GM12892 (cell line): ENCODE results near the gene CR1L.
A peak's percentile ranks its signal among the peaks of the same experiment; 100 is the strongest.
"Not testable (repeated sequence)": the region's sequence is repeated elsewhere in the genome, so short reads cannot be mapped to it uniquely, and the experiment has no call there.

Source experiments
- DNase-seq: peaks from one replicate; pipeline ENCODE4 v3.0.0; 2011; ENCODE audit not compliant: insufficient read length
- FAIRE-seq: peaks from 2 replicates; lab custom pipeline; 2011; peaks lifted over from hg19 to GRCh38; lab: Jason Lieb, UNC
- POLR2A ChIP-seq: IDR thresholded peaks from 2 replicates; pipeline ENCODE4 v1.6.1; 2011; ENCODE audit warnings: low read depth, low read length, control low read depth
- POLR2AphosphoS5 ChIP-seq: IDR thresholded peaks from 2 replicates; pipeline ENCODE4 v1.6.1; 2011; ENCODE audit warnings: low read depth, low read length, control low read depth
- TAF1 ChIP-seq: IDR thresholded peaks from 2 replicates; pipeline ENCODE4 v1.6.1; 2011; ENCODE audit warnings: low read depth, mild to moderate bottlenecking, control low read depth, low read length, borderline replicate concordance

CR1L gene

DNA sequence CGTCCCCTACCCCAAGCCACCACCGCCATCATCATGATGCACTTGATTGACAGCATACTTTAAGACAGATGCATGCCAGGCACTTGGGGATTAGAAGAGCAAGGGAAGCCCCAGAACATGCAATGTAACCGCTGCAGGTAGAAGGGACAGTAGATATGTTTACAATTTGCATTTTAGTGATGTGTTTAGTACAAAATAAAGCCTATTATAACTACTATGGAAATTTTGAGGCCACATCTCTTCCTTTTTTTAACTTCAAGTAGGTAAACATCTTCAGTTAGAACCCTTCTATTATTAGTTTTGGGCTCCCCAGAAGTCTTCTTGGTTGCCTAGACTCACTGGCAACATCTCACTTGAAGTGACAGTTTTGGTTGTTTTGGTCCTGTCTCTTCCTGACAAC, 25.3 kb downstream of the CR1L start:
- FAIRE-seq = peak; percentile 21
- no peak for TF ChIP-seq POLR2AphosphoS5
- TF ChIP-seq POLR2A = no peak
- no peak for TF ChIP-seq TAF1
- DNase-seq = no peak

DNA sequence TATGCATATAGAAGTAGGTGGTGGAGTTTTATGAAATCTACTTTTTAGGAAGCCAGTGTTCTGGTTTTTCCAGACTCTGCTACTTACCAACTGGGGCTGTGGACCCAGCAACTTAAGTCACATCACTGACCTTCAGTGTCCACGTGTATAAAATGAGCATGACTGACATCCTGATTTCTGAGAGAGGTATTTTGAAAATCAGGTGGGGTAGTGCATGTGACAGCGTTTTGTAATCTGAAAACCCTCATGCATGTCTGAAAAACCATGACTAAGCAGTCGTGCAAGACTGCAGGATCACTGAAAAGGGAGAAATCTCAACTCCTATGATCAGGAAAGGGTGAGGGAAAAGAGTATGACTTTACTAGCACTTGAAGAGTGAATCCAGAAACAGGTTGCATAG, 26.1 kb downstream of the CR1L start:
- no peak for DNase-seq
- FAIRE-seq = peak; percentile 54
- TF ChIP-seq POLR2AphosphoS5 (no peak), TAF1 (no peak), POLR2A (no peak)

DNA sequence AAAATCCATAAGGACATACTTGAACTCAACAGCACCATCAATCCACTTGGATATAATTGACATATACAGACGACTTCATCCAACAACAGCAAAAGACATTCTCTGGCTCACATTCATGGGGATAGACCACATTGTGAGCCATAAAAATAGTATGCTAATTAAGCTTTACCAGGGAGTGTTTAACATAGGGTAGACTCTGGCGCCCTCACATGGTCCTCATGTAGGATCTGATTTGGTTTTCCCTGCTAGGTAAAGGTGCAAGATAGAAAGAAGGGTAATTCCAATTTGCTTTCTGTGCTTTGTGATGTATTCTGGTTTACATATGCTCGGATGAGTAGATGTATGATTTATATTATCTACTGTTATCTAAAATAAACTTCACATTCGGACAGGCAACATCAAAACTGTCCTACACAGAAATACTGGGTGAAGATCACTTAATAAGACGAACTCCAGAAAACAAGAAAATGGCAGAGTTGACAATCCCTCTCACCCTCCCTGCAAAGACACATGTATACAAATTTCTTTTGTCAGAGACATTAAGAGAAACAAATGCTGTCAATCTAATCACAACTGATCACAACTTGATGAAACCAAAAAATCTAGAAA, 27.7 kb downstream of the CR1L start:
- FAIRE-seq = no peak
- TF ChIP-seq POLR2AphosphoS5 (no peak), POLR2A (no peak), TAF1 (no peak)

DNA sequence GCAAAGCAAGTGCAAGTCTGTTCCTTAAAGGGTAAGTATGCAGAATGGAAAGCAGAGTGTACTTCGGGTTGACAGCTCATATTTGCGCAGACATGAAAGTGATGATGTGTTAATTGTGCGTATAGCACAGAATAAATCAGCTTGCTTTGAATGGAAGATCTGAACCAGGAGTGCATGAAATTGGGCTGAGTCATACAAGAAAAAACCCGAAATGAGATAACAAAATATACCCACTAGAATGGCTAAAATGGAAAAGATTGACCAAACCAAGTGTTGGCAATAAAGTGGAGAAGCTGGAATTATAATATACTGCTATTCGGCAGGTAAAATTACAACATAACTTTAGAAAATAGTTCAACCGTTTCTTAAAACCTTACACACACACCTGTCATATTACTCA, 28.5 kb downstream of the CR1L start:
- DNase-seq (no peak), FAIRE-seq (no peak)
- no peak for TF ChIP-seq POLR2AphosphoS5
- no peak for TF ChIP-seq TAF1
- TF ChIP-seq POLR2A = no peak

More for the DNA sequence above, 27.7 kb downstream of the CR1L start:
- no peak for DNase-seq

DNA sequence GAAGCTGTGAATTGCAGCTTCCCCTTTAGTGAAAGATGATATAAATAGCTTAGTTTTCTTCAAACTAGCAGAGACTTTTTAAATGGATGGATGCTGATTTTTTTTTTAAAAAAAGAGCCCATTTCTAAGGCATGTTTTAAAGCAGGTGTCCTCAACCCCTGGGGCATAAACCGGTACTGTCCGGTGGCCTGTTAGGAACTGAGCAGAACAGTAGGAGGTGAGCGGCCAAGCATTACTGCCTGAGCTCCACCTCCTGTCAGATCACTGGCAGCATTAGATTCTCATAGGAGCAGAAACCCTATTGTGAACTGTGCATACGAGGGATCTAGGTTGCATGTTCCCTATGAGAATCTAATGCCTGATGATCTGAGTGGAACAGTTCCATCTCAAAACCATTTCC, 31.2 kb downstream of the CR1L start:
- no peak for DNase-seq
- TF ChIP-seq POLR2AphosphoS5 (no peak), TAF1 (no peak), POLR2A (no peak)
- no peak for FAIRE-seq

DNA sequence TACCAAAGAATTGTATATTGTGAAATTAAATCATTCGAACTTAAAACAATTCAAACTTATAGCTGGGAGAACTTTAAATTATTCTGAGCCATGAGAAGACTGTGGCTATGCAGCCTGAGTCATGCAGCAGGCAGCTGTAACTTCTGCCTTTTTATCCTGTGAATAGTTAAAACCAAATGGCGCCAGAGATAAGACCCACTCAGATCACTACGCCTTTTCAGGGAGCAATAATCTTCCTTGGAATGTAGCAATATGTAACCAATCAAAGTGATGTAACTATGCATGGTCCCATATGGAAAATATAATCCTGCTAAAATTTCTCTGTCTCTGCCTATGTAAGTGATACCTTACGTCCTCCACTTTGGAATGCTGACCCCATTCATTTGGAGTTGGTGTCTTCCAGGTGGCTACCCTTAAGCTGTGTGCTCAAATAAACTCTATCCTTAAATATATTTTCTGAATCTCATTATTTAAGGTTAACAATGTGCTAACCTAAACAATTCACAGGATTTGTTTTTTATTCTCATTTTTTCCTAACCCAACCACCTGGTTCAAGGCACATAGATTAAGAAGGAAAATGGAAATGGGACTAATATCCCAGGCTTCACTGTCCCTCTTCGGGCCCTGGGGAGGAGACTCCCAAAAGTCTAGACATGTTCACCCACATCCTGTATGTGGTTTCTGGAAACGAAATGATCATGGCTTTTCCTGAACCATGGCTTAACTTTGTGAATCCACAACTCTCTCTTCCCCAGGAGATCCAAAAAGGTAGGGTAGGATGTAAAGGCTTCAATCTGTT, 35.9 kb downstream of the CR1L start:
- not testable (repeated sequence) for DNase-seq, FAIRE-seq

DNA sequence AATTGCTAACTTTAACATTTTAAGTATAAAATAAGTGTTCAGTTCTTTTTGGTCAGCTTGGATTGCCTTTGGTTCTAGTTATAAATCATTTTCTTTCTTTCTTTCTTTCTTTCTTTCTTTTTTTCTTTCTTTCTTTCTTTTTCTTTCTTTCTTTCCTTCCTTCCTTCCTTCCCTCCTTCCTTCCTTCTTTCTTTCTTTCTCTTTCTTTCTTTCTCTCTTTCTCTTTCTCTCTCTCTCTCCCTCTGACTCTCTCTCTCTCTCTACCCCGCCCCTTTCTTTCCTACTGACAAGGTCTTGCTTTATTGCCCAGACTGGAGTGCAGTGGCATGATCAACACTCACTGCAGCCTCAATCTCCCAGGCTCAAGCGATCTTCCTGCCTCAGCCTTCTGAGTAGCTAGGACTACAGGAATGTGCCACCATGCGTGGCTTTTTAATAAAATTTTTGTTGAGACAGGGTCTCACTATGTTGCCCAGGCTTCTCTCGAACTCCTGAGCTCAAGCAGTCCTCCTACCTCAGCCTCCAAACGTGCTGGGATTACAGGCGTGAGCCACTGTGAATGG, 38.0 kb downstream of the CR1L start:
- not testable (repeated sequence) for FAIRE-seq

DNA sequence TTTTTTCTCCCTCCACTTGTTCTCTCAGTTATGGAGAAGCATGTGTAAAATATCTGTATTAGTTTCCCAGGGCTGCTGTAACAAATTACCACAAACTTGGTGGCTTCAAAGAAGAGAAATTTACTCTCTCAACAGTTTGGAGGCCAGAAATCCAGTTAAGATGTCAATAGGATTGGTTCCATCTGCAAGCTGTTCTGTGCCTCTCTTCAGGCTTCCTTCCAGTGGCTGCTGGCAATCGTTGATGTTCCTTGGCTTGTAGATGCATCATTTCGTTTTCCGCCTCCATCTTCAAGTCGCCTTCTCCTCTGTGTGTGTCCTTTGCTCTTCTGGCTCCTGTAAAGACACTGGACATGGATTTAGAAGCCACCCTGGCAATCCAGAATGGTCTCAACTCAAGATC, 45.6 kb downstream of the CR1L start:
- not testable (repeated sequence) for DNase-seq, FAIRE-seq

More for the DNA sequence above, 38.0 kb downstream of the CR1L start:
- not testable (repeated sequence) for DNase-seq

DNA sequence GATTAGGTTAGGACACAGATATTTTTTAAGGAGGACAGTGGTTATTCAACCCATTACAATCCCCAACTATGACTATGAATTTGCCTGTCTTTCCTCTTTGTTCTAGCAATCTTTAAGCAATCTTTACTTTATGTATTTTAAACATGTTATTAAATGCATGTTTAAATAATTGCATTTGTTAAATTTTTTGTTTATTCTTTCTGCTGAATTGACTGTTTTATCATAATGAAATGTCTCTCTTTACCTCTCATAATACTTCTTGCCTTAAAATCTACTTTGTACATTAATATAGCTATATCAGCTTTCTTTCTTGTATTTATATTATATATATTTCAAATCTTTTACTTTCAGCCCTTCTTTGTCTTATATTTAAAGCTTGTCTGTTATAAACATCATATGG, 46.1 kb downstream of the CR1L start:
- FAIRE-seq = no peak
- DNase-seq = no peak
- TF ChIP-seq POLR2AphosphoS5 (no peak), TAF1 (no peak), POLR2A (no peak)

DNA sequence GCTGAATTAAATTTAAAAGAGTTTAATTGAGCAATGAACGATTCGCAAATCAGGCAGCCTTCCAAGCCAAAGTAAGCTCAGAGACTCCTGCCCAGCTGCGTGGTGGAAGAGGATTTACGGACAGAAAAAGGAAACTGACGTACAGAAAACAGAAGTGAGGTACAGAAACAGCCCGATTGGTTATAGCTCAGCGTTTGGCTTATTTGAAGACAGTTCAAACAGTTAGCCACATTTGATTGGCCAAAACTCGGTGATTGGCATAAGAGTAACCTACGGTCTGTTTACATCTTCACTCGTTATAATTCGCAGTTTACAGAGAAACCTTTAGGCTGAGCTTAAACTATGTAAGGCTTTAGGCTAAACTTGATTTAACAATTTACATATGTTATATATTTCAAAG, 46.9 kb downstream of the CR1L start:
- no peak for FAIRE-seq
- no peak for DNase-seq
- TF ChIP-seq POLR2A (no peak), POLR2AphosphoS5 (no peak), TAF1 (no peak)

DNA sequence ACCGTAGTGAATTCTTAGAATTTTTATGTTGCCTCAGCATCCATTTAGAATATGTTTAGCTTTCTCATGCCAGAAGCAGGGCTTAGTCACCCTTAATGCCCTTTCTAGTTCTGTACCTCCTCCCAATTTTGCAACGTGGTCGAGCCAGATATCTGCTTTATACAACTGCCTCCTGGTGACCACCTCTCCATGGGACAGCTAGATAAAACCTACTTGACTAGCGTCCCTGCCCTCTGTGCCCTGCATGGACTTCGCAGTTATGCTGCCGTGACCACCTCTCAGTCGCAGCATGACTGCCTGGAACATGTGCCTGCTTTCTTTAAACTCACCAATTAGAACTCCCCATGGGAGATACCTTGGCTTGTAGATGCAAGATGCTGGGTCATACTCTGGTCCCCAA, 47.4 kb downstream of the CR1L start:
- not testable (repeated sequence) for FAIRE-seq, DNase-seq

DNA sequence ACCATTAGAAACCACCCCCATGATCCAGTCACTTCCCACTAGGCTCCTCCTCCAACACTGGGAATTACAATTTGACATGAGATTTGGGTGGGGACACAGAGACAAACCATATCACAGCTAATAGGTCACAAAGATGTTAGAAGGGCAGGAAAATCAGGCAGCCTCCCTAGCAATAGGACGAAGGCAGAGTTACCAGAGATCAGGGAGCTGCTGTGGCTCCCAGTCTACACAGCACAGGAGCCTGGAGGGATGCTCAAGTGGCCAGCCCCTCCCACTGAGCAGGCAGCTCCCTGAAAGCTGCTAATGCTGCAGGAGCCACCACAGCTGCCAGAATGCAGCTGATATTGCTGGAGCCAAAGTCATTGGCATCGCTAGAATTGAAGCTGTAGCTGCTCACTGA, 51.0 kb downstream of the CR1L start:
- DNase-seq = no peak
- FAIRE-seq = no peak
- no peak for TF ChIP-seq TAF1
- no peak for TF ChIP-seq POLR2A
- no peak for TF ChIP-seq POLR2AphosphoS5
